PC-9 (cell line): ENCODE results near the gene DGKD. TPM values are rescaled to one million over a fixed set of nuclear protein-coding genes. Genes with fewer than 3 reads are reported as not detected.
A peak's percentile ranks its signal among the peaks of the same experiment; 100 is the strongest.

Source experiments
- BruUV-seq: library from RNA; stranded (reverse); fragments of 400-500 nt; replicated peaks from 2 replicates; lab custom pipeline; 2021; lab: Mats Ljungman, UMichigan
- CTCF ChIA-PET: fragments of 300-600 bp; sonication (Branson Sonifier 250); formaldehyde crosslinking; loops from one replicate; lab custom pipeline; 2022; ENCODE audit warnings: antibody characterized with exemption; lab: Charles Lee
- POLR2A ChIA-PET: fragments of 300-600 bp; sonication (Branson Sonifier 250); formaldehyde crosslinking; loops from one replicate; lab custom pipeline; 2022; ENCODE audit warnings: antibody characterized with exemption; ENCODE audit not compliant: unreplicated experiment; lab: Charles Lee
- DNase-seq, 2 experiments: peaks; one replicate each; pipeline versions ENCODE4 v3.0.0 to v3.0.0-alpha.2; 2015 to 2022; ENCODE audit warnings: mixed read lengths in 1 of 2
- H2AFZ ChIP-seq: fragments of 200-600 bp; sonication (generic); 2 replicates; pipeline ENCODE4 v1.8.1; 2017; ENCODE audit warnings: antibody characterized with exemption
- H3F3A ChIP-seq: fragments of 200-600 bp; sonication (generic); 2 replicates; pipeline ENCODE4 v1.8.1; 2017; ENCODE audit warnings: antibody characterized with exemption, mild to moderate bottlenecking, low read depth; ENCODE audit not compliant: insufficient read depth
- H3K27ac ChIP-seq: fragments of 200-600 bp; sonication (generic); 2 replicates; pipeline ENCODE4 v1.6.1; 2016; ENCODE audit warnings: mixed run types
- H3K27me3 ChIP-seq: fragments of 200-600 bp; sonication (generic); 2 replicates; pipeline ENCODE4 v1.6.1; 2016; ENCODE audit warnings: low read depth, mixed run types; ENCODE audit not compliant: insufficient read depth
- H3K36me3 ChIP-seq: fragments of 200-600 bp; sonication (generic); 2 replicates; pipeline ENCODE4 v1.6.1; 2016; ENCODE audit warnings: low read depth, mixed run types
- H3K4me1 ChIP-seq: fragments of 200-600 bp; sonication (generic); replicated peaks from 2 replicates; pipeline ENCODE4 v1.6.1; 2016; ENCODE audit warnings: mixed run types; ENCODE audit not compliant: insufficient read depth
- H3K4me2 ChIP-seq: fragments of 200-600 bp; sonication (generic); 2 replicates; pipeline ENCODE4 v1.6.1; 2017; ENCODE audit warnings: mixed run types
- H3K4me3 ChIP-seq: fragments of 200-600 bp; sonication (generic); 2 replicates; pipeline ENCODE4 v1.6.1; 2016; ENCODE audit warnings: mixed run types
- H3K79me2 ChIP-seq: fragments of 200-600 bp; sonication (generic); 2 replicates; pipeline ENCODE4 v1.6.1; 2017; ENCODE audit warnings: low read depth, mixed run types
- H3K9me2 ChIP-seq: fragments of 200-600 bp; sonication (generic); 2 replicates; pipeline ENCODE4 v1.8.1; 2017; ENCODE audit warnings: mild to moderate bottlenecking; ENCODE audit not compliant: insufficient read depth
- H3K9me3 ChIP-seq: fragments of 200-600 bp; sonication (generic); 2 replicates; pipeline ENCODE4 v1.8.1; 2016; ENCODE audit warnings: low read depth; ENCODE audit not compliant: insufficient read depth
- H4K20me1 ChIP-seq: fragments of 200-600 bp; sonication (generic); 2 replicates; pipeline ENCODE4 v1.8.1; 2017; ENCODE audit not compliant: insufficient read depth
- EZH2 ChIP-seq: fragments of 200-600 bp; sonication (generic); IDR thresholded peaks from 2 replicates; pipeline ENCODE4 v1.8.0; 2017; ENCODE audit warnings: antibody characterized with exemption, low read depth
- intact Hi-C: fragments of 100-400 bp; cut with micrococcal nuclease; formaldehyde crosslinking; loops from one replicate; pipeline ENCODE4 v1.10.0; 2022; ENCODE audit not compliant: unreplicated experiment
- total RNA-seq: library from RNA; stranded (reverse); gene quantifications from 2 replicates; pipeline ENCODE4 v1.2.3, GENCODE V29; 2021
- TF ChIP-seq, protein P1 (sequence below): fragments of 200-600 bp; sonication (generic); conservative IDR thresholded peaks from 2 replicates; pipeline ENCODE4 v1.6.1; 2017; ENCODE audit warnings: mixed run types, antibody characterized with exemption, mild to moderate bottlenecking, moderate library complexity

DGKD gene
- total RNA-seq, 1 experiment from 2014 or later: 59.5 TPM

DNA sequence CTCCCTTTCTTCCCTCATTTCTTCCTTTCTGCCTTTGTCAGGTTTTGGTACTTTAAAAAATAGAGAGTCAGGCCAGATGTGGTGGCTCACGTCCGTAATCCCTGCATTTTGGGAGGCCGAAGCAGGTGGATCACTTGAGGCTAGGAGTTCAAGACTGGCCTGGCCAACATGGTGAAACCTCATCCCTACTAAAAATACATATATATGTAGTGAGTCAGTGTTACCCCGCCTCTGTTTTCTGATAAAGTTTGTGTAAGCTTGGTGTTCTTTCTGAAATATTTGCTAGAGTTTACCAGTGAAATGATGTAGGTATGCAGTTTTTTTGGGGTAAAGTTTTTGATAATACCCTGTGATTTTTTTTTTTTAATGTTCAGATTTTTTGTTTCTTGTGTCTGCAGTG, 58.8 kb downstream of the DGKD start:
- DNase-seq: peak; percentile 30 to 76
- Histone ChIP-seq H3K4me1 (peaks cover 38% of the 10 kb centered on the region), H3K27me3 (no peaks in the 10 kb centered on the region), H3K9me3 (peaks cover 23% of the 10 kb centered on the region), H2AFZ (no peak overlapping the region), H3K4me2 (peak overlapping the region; percentile 67), H3K27ac (peak overlapping the region; percentile 88), H4K20me1 (no peaks in the 10 kb centered on the region), H3K36me3 (peaks cover 14% of the 10 kb centered on the region), H3K79me2 (peaks cover 70% of the 10 kb centered on the region), H3K9me2 (no peaks in the 10 kb centered on the region), H3F3A (peaks cover 38% of the 10 kb centered on the region), H3K4me3 (peak overlapping the region; percentile 18; the same call in 1 of the 2 replicates)
- intact Hi-C loops: loop anchor here (1.0 to 10.0 kb wide), 5 partner anchors 9 to 428 kb away; partner anchors contain the start of genes DGKD and UGT1A6
- BruUV-seq: no TSS peak
- POLR2A ChIA-PET: interaction anchor here (0.6 to 1.2 kb wide), 4 partner anchors 62 to 374 kb away, joined by 3 to 7 read pairs (median 5); no protein-coding TSS in a partner anchor
- TF ChIP-seq, protein P1, sequence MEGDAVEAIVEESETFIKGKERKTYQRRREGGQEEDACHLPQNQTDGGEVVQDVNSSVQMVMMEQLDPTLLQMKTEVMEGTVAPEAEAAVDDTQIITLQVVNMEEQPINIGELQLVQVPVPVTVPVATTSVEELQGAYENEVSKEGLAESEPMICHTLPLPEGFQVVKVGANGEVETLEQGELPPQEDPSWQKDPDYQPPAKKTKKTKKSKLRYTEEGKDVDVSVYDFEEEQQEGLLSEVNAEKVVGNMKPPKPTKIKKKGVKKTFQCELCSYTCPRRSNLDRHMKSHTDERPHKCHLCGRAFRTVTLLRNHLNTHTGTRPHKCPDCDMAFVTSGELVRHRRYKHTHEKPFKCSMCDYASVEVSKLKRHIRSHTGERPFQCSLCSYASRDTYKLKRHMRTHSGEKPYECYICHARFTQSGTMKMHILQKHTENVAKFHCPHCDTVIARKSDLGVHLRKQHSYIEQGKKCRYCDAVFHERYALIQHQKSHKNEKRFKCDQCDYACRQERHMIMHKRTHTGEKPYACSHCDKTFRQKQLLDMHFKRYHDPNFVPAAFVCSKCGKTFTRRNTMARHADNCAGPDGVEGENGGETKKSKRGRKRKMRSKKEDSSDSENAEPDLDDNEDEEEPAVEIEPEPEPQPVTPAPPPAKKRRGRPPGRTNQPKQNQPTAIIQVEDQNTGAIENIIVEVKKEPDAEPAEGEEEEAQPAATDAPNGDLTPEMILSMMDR: no peak
- no peak for TF ChIP-seq EZH2
- CTCF ChIA-PET: interaction anchor here (0.5 to 1.2 kb wide), 2 partner anchors 30 to 76 kb away, joined by 3 read pairs; no protein-coding TSS in a partner anchor

- H3K4me2 ChIP-seq: peak overlapping the region; percentile 67
- peaks cover 76% of the 10 kb centered on the region for H3K79me2 ChIP-seq
- H3K9me3 ChIP-seq: peaks cover 23% of the 10 kb centered on the region
- H3K4me3 ChIP-seq: peak overlapping the region; percentile 18; the same call in 1 of the 2 replicates
- TF ChIP-seq, protein P1: no peak
- TF ChIP-seq EZH2: no peak
- peak overlapping the region; percentile 88 for H3K27ac ChIP-seq
- peaks cover 38% of the 10 kb centered on the region for H3F3A ChIP-seq
- H3K4me1 ChIP-seq: peaks cover 38% of the 10 kb centered on the region
- BruUV-seq: no TSS peak
- H3K36me3 ChIP-seq: peaks cover 14% of the 10 kb centered on the region
- H3K9me2 ChIP-seq: no peaks in the 10 kb centered on the region
- H2AFZ ChIP-seq: no peak overlapping the region
- intact Hi-C loops: loop anchor here (1.0 to 10.0 kb wide), 6 partner anchors 9 to 429 kb away; partner anchors contain the start of genes DGKD and UGT1A6
- ChIA-PET POLR2A (interaction anchor here (0.6 to 1.2 kb wide), 9 partner anchors 8 to 373 kb away, joined by 3 to 7 read pairs (median 5); no protein-coding TSS in a partner anchor), CTCF (interaction anchor here (0.5 to 1.8 kb wide), 4 partner anchors 9 to 76 kb away, joined by 3 to 7 read pairs (median 4); no protein-coding TSS in a partner anchor)
- DNase-seq: peak; percentile 93
- no peaks in the 10 kb centered on the region for H4K20me1 ChIP-seq
- no peaks in the 10 kb centered on the region for H3K27me3 ChIP-seq
These were observed 59.4 kb downstream of the DGKD start for GRCh38 chr2:233413559-233414272.

DNA sequence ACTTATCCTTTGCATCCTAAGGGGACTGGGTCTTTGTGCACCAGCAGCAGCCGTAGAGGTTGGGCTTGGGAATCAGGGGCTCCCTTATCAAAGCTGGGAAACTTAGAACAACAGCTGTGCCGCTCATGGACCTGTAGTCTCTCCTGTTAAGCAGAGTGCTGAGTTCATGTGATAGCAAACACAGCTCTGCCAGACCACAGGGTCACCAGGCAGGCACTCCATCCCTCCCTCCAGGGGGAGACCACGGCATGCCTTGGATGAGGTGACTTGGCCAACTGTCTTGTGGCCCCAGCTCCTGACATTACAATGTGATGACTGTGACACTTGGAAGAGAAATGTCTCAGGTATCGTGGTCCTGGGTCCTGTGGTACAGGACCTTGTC, 60.0 kb downstream of the DGKD start:
- ChIA-PET CTCF (interaction anchor here (1.2 to 1.8 kb wide), 3 partner anchors 10 to 29 kb away, joined by 3 to 7 read pairs (median 5); no protein-coding TSS in a partner anchor), POLR2A (interaction anchor here (0.6 to 0.9 kb wide), 5 partner anchors 8 to 292 kb away, joined by 4 to 7 read pairs (median 5); no protein-coding TSS in a partner anchor)
- peaks cover 23% of the 10 kb centered on the region for H3K9me3 ChIP-seq
- intact Hi-C loops: loop anchor here (2.0 to 10.0 kb wide), 4 partner anchors 62 to 429 kb away; partner anchors contain the start of genes DGKD and UGT1A6
- H3K27me3 ChIP-seq: no peaks in the 10 kb centered on the region
- H3K79me2 ChIP-seq: peaks cover 82% of the 10 kb centered on the region
- H3K4me1 ChIP-seq: peaks cover 42% of the 10 kb centered on the region
- H2AFZ ChIP-seq: no peak overlapping the region
- no TSS peak for BruUV-seq
- H3K4me3 ChIP-seq: no peak overlapping the region; the same call in 1 of the 2 replicates
- peak overlapping the region; percentile 67 for H3K4me2 ChIP-seq
- peaks cover 14% of the 10 kb centered on the region for H3K36me3 ChIP-seq
- no peaks in the 10 kb centered on the region for H3K9me2 ChIP-seq
- TF ChIP-seq, protein P1: no peak
- TF ChIP-seq EZH2: no peak
- H3K27ac ChIP-seq: peak overlapping the region; percentile 88
- DNase-seq: peak; percentile 80 to 81
- H4K20me1 ChIP-seq: no peaks in the 10 kb centered on the region
- H3F3A ChIP-seq: peaks cover 38% of the 10 kb centered on the region
